KMS-11 (cell line): Measurements from ENCODE around the gene MFSD1.

Source experiments
- H2AFZ ChIP-seq: fragments of 200-600 bp; sonication (generic); 2 replicates; pipeline ENCODE4 v1.6.1; 2016; ENCODE audit warnings: antibody characterized with exemption, mixed run types, low read depth
- H3K27ac ChIP-seq: fragments of 200-600 bp; sonication (generic); 2 replicates; pipeline ENCODE4 v1.6.1; 2016; ENCODE audit warnings: mild to moderate bottlenecking, mixed run types
- H3K27me3 ChIP-seq: fragments of 200-600 bp; sonication (generic); 2 replicates; pipeline ENCODE4 v1.6.1; 2017; ENCODE audit warnings: mild to moderate bottlenecking, low read depth, mixed run types, moderate library complexity; ENCODE audit not compliant: insufficient read depth
- H3K36me3 ChIP-seq: fragments of 200-600 bp; sonication (generic); 2 replicates; pipeline ENCODE4 v1.6.1; 2017; ENCODE audit warnings: mild to moderate bottlenecking, mixed run types; ENCODE audit not compliant: insufficient read depth
- H3K4me1 ChIP-seq: fragments of 200-600 bp; sonication (generic); 2 replicates; pipeline ENCODE4 v1.6.1; 2016; ENCODE audit warnings: mild to moderate bottlenecking, low read depth, mixed run types; ENCODE audit not compliant: poor library complexity, severe bottlenecking
- H3K4me2 ChIP-seq: fragments of 200-600 bp; sonication (generic); 2 replicates; pipeline ENCODE4 v1.7.0; 2016; ENCODE audit warnings: mild to moderate bottlenecking, mixed run types
- H3K4me3 ChIP-seq: fragments of 200-600 bp; sonication (generic); IDR thresholded peaks from 2 replicates; pipeline ENCODE4 v1.6.1; 2017; ENCODE audit warnings: low read depth, low read length, mixed read lengths; ENCODE audit not compliant: insufficient read depth
- H3K79me2 ChIP-seq: fragments of 200-600 bp; sonication (generic); 2 replicates; pipeline ENCODE4 v1.6.1; 2016; ENCODE audit warnings: low read depth, mixed run types; ENCODE audit not compliant: insufficient read depth
- H3K9ac ChIP-seq: fragments of 200-600 bp; sonication (generic); 2 replicates; pipeline ENCODE4 v1.6.1; 2016; ENCODE audit warnings: mild to moderate bottlenecking, mixed run types
- H4K20me1 ChIP-seq: fragments of 200-600 bp; sonication (generic); 2 replicates; pipeline ENCODE4 v1.6.1; 2016; ENCODE audit warnings: mild to moderate bottlenecking, mixed run types; ENCODE audit not compliant: insufficient read depth
- TF ChIP-seq, protein P1 (sequence below): fragments of 200-600 bp; sonication (generic); conservative IDR thresholded peaks from 2 replicates; pipeline ENCODE4 v1.6.1; 2017; ENCODE audit warnings: low read depth, mild to moderate bottlenecking, antibody characterized with exemption, low read length, moderate library complexity, mixed read lengths

The MFSD1 gene, protein sequence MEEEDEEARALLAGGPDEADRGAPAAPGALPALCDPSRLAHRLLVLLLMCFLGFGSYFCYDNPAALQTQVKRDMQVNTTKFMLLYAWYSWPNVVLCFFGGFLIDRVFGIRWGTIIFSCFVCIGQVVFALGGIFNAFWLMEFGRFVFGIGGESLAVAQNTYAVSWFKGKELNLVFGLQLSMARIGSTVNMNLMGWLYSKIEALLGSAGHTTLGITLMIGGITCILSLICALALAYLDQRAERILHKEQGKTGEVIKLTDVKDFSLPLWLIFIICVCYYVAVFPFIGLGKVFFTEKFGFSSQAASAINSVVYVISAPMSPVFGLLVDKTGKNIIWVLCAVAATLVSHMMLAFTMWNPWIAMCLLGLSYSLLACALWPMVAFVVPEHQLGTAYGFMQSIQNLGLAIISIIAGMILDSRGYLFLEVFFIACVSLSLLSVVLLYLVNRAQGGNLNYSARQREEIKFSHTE

DNA sequence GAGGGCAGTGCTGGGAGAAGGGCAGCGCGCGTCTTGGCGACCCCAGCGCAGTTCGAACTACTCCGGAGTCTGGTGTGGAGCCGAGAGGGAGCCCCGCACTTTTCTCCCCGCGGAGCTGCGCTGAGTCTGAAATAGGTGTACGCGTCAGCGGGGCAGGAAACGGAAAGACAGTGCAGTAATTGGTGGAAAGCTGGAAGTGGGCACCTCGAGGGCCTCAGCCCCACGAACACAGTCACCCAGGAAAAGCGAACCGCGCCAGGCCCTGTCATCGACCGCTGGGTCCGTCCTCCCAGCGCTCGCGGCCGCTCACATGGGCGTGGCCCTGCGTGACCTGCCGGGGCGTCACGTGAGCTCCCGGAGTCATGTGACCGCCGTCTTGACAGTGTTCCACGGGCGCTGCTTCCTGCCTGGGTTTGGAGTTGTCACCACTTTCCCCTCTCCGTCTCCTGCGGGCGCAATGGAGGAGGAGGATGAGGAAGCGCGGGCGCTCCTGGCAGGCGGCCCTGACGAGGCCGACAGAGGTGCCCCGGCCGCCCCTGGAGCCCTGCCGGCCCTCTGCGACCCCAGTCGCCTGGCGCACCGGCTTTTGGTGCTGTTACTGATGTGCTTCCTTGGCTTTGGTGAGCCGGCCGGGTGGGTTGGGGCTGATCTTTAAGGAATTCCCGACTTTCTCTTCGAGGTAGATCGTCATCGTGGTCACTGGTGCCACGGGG lies at the start of gene MFSD1:
TSS of gene MFSD1 (plus strand) at position 359 of the 713 bp plus-strand sequence. CDS start at position 458, 99 bp downstream.
- Histone ChIP-seq H2AFZ (peak within 1 kb of the TSS; percentile 98), H3K27ac (peak within 1 kb of the TSS; percentile 44; the same call in 1 of the 2 replicates), H3K4me3 (peak within 1 kb of the TSS; percentile 94), H4K20me1 (no peaks in the 10 kb centered on the region), H3K36me3 (no peaks in the 10 kb centered on the region), H3K79me2 (peaks cover 33% of the 10 kb centered on the region), H3K27me3 (no peaks in the 10 kb centered on the region), H3K9ac (peak within 1 kb of the TSS; percentile 64), H3K4me1 (peaks cover 27% of the 10 kb centered on the region), H3K4me2 (peak within 1 kb of the TSS; percentile 75)
- TF ChIP-seq, protein P1, sequence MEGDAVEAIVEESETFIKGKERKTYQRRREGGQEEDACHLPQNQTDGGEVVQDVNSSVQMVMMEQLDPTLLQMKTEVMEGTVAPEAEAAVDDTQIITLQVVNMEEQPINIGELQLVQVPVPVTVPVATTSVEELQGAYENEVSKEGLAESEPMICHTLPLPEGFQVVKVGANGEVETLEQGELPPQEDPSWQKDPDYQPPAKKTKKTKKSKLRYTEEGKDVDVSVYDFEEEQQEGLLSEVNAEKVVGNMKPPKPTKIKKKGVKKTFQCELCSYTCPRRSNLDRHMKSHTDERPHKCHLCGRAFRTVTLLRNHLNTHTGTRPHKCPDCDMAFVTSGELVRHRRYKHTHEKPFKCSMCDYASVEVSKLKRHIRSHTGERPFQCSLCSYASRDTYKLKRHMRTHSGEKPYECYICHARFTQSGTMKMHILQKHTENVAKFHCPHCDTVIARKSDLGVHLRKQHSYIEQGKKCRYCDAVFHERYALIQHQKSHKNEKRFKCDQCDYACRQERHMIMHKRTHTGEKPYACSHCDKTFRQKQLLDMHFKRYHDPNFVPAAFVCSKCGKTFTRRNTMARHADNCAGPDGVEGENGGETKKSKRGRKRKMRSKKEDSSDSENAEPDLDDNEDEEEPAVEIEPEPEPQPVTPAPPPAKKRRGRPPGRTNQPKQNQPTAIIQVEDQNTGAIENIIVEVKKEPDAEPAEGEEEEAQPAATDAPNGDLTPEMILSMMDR: no peak

DNA sequence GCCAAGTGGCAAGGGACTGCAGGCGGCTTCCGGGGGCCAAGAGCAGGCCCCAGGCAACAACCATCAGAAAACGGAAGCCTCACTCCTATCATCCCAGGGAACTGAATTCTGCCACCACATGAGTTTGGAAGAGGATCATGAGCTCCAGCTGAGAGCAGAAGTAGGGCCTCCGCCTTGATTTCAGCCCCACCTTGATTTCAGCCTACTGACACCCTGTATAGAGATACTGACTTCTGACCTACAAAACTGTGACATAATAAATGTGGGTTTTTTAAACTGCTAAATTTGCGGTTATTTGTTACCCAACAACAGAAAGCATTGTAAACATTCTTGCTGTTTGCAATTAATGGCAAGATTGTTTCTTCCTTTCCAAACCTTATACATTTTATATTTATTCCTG lies 48.0 kb upstream of the MFSD1 start:
- H3K27ac ChIP-seq: no peak overlapping the region
- no peaks in the 10 kb centered on the region for H3K79me2 ChIP-seq
- H3K4me3 ChIP-seq: no peak overlapping the region
- H3K9ac ChIP-seq: no peak overlapping the region
- H3K36me3 ChIP-seq: no peaks in the 10 kb centered on the region; the same call in 1 of the 2 replicates
- no peaks in the 10 kb centered on the region for H3K4me1 ChIP-seq
- no peaks in the 10 kb centered on the region for H3K27me3 ChIP-seq
- no peaks in the 10 kb centered on the region for H4K20me1 ChIP-seq
- TF ChIP-seq, protein P1: no peak
- H2AFZ ChIP-seq: no peak overlapping the region
- H3K4me2 ChIP-seq: no peak overlapping the region

DNA sequence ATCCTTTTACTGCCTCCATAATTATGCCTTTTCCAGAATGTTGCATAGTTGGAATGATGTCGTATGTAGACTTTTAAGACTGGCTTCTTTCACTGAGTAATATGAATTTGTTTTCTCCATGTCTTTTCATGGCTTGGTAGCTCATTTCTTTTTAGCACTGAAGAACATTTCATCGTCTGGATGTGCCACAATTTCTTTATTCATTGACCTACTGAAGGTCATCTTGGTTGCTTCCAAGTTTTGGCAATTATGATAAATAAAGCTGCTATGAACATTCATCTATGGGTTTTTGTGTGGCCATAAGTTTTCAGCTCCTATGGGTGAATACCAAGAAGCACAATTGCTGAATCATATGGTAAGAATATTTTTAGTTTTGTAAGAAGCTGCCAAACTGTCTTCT lies 46.4 kb upstream of the MFSD1 start:
- no peak overlapping the region for H3K9ac ChIP-seq

DNA sequence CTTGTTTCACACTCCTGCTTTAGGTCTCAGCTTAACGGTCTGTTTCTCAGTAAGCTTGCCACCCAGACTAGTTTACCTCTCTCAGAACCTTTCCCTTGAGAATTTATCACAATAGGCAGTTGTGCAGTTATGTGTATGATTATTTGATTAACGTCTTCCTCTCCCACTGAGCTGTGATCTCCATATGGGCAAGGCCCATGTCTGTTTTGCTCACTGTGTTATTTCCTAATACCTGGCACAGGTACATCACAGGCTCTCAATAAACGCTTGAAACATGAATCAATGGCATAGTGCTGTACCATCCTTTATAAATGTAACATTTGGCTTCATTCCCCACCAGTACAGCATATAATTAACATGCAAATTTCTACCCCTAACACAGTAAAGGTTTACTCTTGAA lies 40.5 kb upstream of the MFSD1 start:
- no peak overlapping the region for H3K4me3 ChIP-seq
- no peaks in the 10 kb centered on the region for H3K79me2 ChIP-seq
- H3K4me1 ChIP-seq: no peaks in the 10 kb centered on the region
- H3K27me3 ChIP-seq: no peaks in the 10 kb centered on the region
- TF ChIP-seq, protein P1: no peak
- no peak overlapping the region for H2AFZ ChIP-seq
- H4K20me1 ChIP-seq: no peaks in the 10 kb centered on the region
- no peak overlapping the region for H3K27ac ChIP-seq
- H3K4me2 ChIP-seq: no peak overlapping the region
- H3K36me3 ChIP-seq: no peaks in the 10 kb centered on the region
- no peak overlapping the region for H3K9ac ChIP-seq

More for the DNA sequence above, 46.4 kb upstream of the MFSD1 start:
- Histone ChIP-seq H4K20me1 (no peaks in the 10 kb centered on the region), H3K4me2 (no peak overlapping the region), H3K4me3 (no peak overlapping the region), H3K27ac (no peak overlapping the region), H3K4me1 (no peaks in the 10 kb centered on the region), H3K27me3 (no peaks in the 10 kb centered on the region), H3K36me3 (no peaks in the 10 kb centered on the region; the same call in 1 of the 2 replicates), H3K79me2 (no peaks in the 10 kb centered on the region), H2AFZ (no peak overlapping the region)
- TF ChIP-seq, protein P1: no peak
